Neural cell (in vitro differentiated cells): Measurements from ENCODE around the gene FNBP1. TPM values are rescaled to one million over a fixed set of nuclear protein-coding genes. Genes with fewer than 3 reads are reported as not detected.

Experiments used
- H2AFZ ChIP-seq: fragments of 200-600, 300-800 bp; sonication (generic), shearing (Covaris generic); 2 replicates; pipeline ENCODE4 v1.6.0; 2014; ENCODE audit warnings: low read depth, mild to moderate bottlenecking, antibody characterized with exemption, low read length, moderate library complexity
- H3F3A ChIP-seq: fragments of 200-600 bp; shearing (Covaris generic); 2 replicates; pipeline ENCODE4 v1.6.1; 2016; ENCODE audit warnings: mild to moderate bottlenecking, moderate library complexity, mixed read lengths, antibody characterized with exemption, low read length; ENCODE audit not compliant: insufficient read depth, poor library complexity, severe bottlenecking
- H3K27ac ChIP-seq: fragments of 200-600, 300-800 bp; sonication (generic), shearing (Covaris generic); 2 replicates; pipeline ENCODE4 v1.5.1; 2014; ENCODE audit warnings: mild to moderate bottlenecking, low read length, moderate library complexity
- H3K27me3 ChIP-seq: fragments of 300-800, 200-600 bp; sonication (generic), shearing (Covaris generic); 2 replicates; pipeline ENCODE4 v1.6.0; 2014; ENCODE audit warnings: mild to moderate bottlenecking, low read depth, low read length, moderate library complexity; ENCODE audit not compliant: insufficient read depth
- H3K36me3 ChIP-seq: fragments of 300-800, 200-600 bp; sonication (generic), shearing (Covaris generic); 2 replicates; pipeline ENCODE4 v1.5.1; 2014; ENCODE audit warnings: mild to moderate bottlenecking, antibody characterized with exemption, low read length, moderate library complexity; ENCODE audit not compliant: insufficient read depth
- H3K4me2 ChIP-seq: fragments of 300-800, 200-600 bp; sonication (generic), shearing (Covaris generic); 2 replicates; pipeline ENCODE4 v1.6.0; 2014; ENCODE audit warnings: mild to moderate bottlenecking, low read length
- H3K4me3 ChIP-seq: fragments of 300-800, 200-600 bp; sonication (generic), shearing (Covaris generic); 2 replicates; pipeline ENCODE4 v1.5.1; 2014; ENCODE audit warnings: mild to moderate bottlenecking, low read length, moderate library complexity
- H3K79me2 ChIP-seq: fragments of 200-600 bp; shearing (Covaris generic); replicated peaks from 2 replicates; pipeline ENCODE4 v1.6.0; 2014; ENCODE audit warnings: mild to moderate bottlenecking, low read length, moderate library complexity; ENCODE audit not compliant: insufficient read depth
- H3K9ac ChIP-seq: fragments of 300-800, 200-600 bp; sonication (generic), shearing (Covaris generic); 2 replicates; pipeline ENCODE4 v1.6.1; 2016; ENCODE audit warnings: mild to moderate bottlenecking, low read length, mixed read lengths
- H3K9me2 ChIP-seq: fragments of 200-600 bp; shearing (Covaris generic); 2 replicates; pipeline ENCODE4 v1.6.1; 2016; ENCODE audit warnings: mild to moderate bottlenecking, low read length, mixed read lengths; ENCODE audit not compliant: insufficient read depth
- H3K9me3 ChIP-seq: fragments of 200-600, 300-800 bp; sonication (generic), shearing (Covaris generic); 2 replicates; pipeline ENCODE4 v1.6.1; 2016; ENCODE audit warnings: mild to moderate bottlenecking, mixed run types, low read length, moderate library complexity, mixed read lengths
- H4K20me1 ChIP-seq: fragments of 200-600 bp; shearing (Covaris generic); 2 replicates; pipeline ENCODE4 v1.6.1; 2016; ENCODE audit warnings: mild to moderate bottlenecking, mixed run types; ENCODE audit not compliant: insufficient read depth
- CTCF ChIP-seq: fragments of 450-650 bp; IDR thresholded peaks from 2 replicates; pipeline ENCODE4 v1.5.1; 2014; ENCODE audit warnings: antibody characterized with exemption, mild to moderate bottlenecking, moderate library complexity; ENCODE audit not compliant: poor library complexity, severe bottlenecking
- EP300 ChIP-seq: fragments of 450-650 bp; conservative IDR thresholded peaks from 2 replicates; pipeline ENCODE4 v1.6.1; 2014; ENCODE audit warnings: antibody characterized with exemption, mild to moderate bottlenecking, moderate library complexity; ENCODE audit not compliant: poor library complexity, severe bottlenecking
- EZH2 ChIP-seq: fragments of 200-600, 300-800 bp; shearing (Covaris generic), sonication (generic); IDR thresholded peaks from 2 replicates; pipeline ENCODE4 v1.6.1; 2014; ENCODE audit warnings: antibody characterized with exemption, low read length, borderline replicate concordance, mild to moderate bottlenecking; ENCODE audit not compliant: insufficient read depth, poor library complexity, severe bottlenecking
- MXI1 ChIP-seq: fragments of 450-650 bp; conservative IDR thresholded peaks from 2 replicates; pipeline ENCODE4 v1.6.1; 2014; ENCODE audit warnings: antibody characterized with exemption, mild to moderate bottlenecking; ENCODE audit not compliant: poor library complexity, severe bottlenecking
- POLR2AphosphoS5 ChIP-seq: IDR thresholded peaks from 2 replicates; pipeline ENCODE4 v1.6.1; 2012
- RAD21 ChIP-seq: fragments of 450-650 bp; conservative IDR thresholded peaks from 2 replicates; pipeline ENCODE4 v1.6.1; 2014; ENCODE audit warnings: antibody characterized with exemption, mild to moderate bottlenecking, moderate library complexity
- REST ChIP-seq: IDR thresholded peaks from 2 replicates; pipeline ENCODE4 v1.6.1; 2012; ENCODE audit warnings: borderline replicate concordance
- SMC3 ChIP-seq: fragments of 450-650 bp; conservative IDR thresholded peaks from 2 replicates; pipeline ENCODE4 v1.6.1; 2014; ENCODE audit warnings: antibody characterized with exemption, mild to moderate bottlenecking, moderate library complexity; ENCODE audit not compliant: poor library complexity
- TAF1 ChIP-seq: IDR thresholded peaks from 2 replicates; pipeline ENCODE4 v1.6.1; 2012; ENCODE audit warnings: low read depth
- polyA plus RNA-seq: library from polyadenylated mRNA; depleted of rRNA; stranded (reverse); fragments of >200 nt; gene quantifications from 2 replicates; pipeline ENCODE4 v1.2.3, GENCODE V29; 2014

The FNBP1 gene
- polyA plus RNA-seq, 1 donor from 2014 or later = 16.6 TPM

DNA sequence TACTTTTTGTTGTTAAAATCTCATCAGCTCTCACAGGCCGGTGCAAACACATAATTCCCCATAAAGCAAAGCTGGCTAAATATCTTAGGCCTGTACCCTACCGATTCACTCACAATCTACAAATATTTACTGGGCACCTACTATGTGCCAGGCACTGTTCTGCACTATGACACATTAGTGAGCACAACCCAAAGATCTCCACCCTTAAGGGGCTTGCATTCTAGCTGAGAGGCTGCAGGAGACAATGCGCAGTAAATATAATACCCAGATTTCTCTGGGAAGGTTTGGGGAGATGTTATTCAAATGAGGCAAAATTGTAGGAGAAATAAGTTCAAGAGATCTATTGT is 53.7 kb downstream of the FNBP1 start:
- Histone ChIP-seq H3F3A (no peaks in the 10 kb centered on the region), H3K27ac (no peak overlapping the region), H3K4me2 (no peak overlapping the region), H3K79me2 (no peaks in the 10 kb centered on the region), H3K9me3 (no peaks in the 10 kb centered on the region), H3K9ac (no peak overlapping the region), H3K27me3 (no peaks in the 10 kb centered on the region), H3K36me3 (no peaks in the 10 kb centered on the region), H3K4me3 (no peak overlapping the region), H3K9me2 (no peaks in the 10 kb centered on the region), H4K20me1 (no peaks in the 10 kb centered on the region), H2AFZ (no peak overlapping the region)
- no peak for TF ChIP-seq MXI1
- TF ChIP-seq POLR2AphosphoS5 = no peak
- TF ChIP-seq CTCF = no peak

- Histone ChIP-seq H3K4me3 (no peak overlapping the region), H3K9me3 (no peaks in the 10 kb centered on the region), H3K36me3 (no peaks in the 10 kb centered on the region), H3K9me2 (no peaks in the 10 kb centered on the region), H3K9ac (no peak overlapping the region), H3K27ac (no peak overlapping the region), H2AFZ (no peak overlapping the region), H3K27me3 (no peaks in the 10 kb centered on the region), H3K79me2 (no peaks in the 10 kb centered on the region), H3K4me2 (no peak overlapping the region), H4K20me1 (no peaks in the 10 kb centered on the region), H3F3A (no peaks in the 10 kb centered on the region)
- TF ChIP-seq EZH2 = no peak
- TF ChIP-seq CTCF = no peak
- no peak for TF ChIP-seq TAF1
- TF ChIP-seq POLR2AphosphoS5 = no peak
- no peak for TF ChIP-seq RAD21
- no peak for TF ChIP-seq MXI1
- TF ChIP-seq EP300 = no peak
- TF ChIP-seq SMC3 = no peak
- TF ChIP-seq REST = no peak
Measured at GRCh38 chr9:129988607-129989361, 54.2 kb downstream of the FNBP1 start.
